Activated CD4-positive, alpha-beta T cell treated with anti-CD3 and anti-CD28 coated beads for 36 hours (primary cell): Measurements from ENCODE around the gene C1orf226. TPM values are rescaled to one million over a fixed set of nuclear protein-coding genes. Genes with fewer than 3 reads are reported as not detected.
"Not testable (repeated sequence)": the region's sequence is repeated elsewhere in the genome, so short reads cannot be mapped to it uniquely, and the experiment has no call there.

Experiments used
- ATAC-seq: fragments of 200-7000 bp; cut with Tn5 transposase; one replicate; pipeline ENCODE4 v1.10.0; 2021; ENCODE audit warnings: mild to moderate bottlenecking, moderate library complexity
- CTCF ChIA-PET: fragments of 350-600 bp; sonication (Branson Sonifier 250); formaldehyde crosslinking; loops from one replicate; lab custom pipeline; 2021; ENCODE audit warnings: antibody characterized with exemption; lab: Charles Lee
- POLR2A ChIA-PET: fragments of 350-600 bp; sonication (Branson Sonifier 250); formaldehyde crosslinking; loops from one replicate; lab custom pipeline; 2021; ENCODE audit warnings: antibody characterized with exemption, inconsistent platforms; lab: Charles Lee
- DNase-seq: peaks from one replicate; pipeline ENCODE4 v3.0.0-alpha.2; 2020
- H3K27ac Mint-ChIP-seq: one replicate; pipeline ENCODE4 v1.8.0; 2021; ENCODE audit warnings: mixed read lengths
- H3K27me3 Mint-ChIP-seq: one replicate; pipeline ENCODE4 v1.8.0; 2021; ENCODE audit warnings: mixed read lengths
- H3K36me3 Mint-ChIP-seq: one replicate; pipeline ENCODE4 v1.8.0; 2021; ENCODE audit warnings: low read depth, mixed read lengths
- H3K4me1 Mint-ChIP-seq: one replicate; pipeline ENCODE4 v1.8.0; 2021; ENCODE audit warnings: mixed read lengths
- H3K4me3 Mint-ChIP-seq: one replicate; pipeline ENCODE4 v1.8.0; 2021; ENCODE audit warnings: mild to moderate bottlenecking, moderate library complexity, mixed read lengths
- H3K9me3 Mint-ChIP-seq: one replicate; pipeline ENCODE4 v1.8.0; 2021; ENCODE audit warnings: low read depth, mixed read lengths
- intact Hi-C, 2 experiments: fragments of 100-400 bp; cut with DNase I in 1 of 2; cut with micrococcal nuclease in 1 of 2; formaldehyde crosslinking; loops; one replicate each; pipeline versions ENCODE4 v1.14.2 to v1.15.1; 2022 to 2024; cut with DNase I, micrococcal nuclease
- total RNA-seq, 2 experiments: library from RNA; stranded (reverse); gene quantifications; one replicate each; pipeline ENCODE4 v1.2.3, GENCODE V29; 2021

Gene C1orf226, protein sequence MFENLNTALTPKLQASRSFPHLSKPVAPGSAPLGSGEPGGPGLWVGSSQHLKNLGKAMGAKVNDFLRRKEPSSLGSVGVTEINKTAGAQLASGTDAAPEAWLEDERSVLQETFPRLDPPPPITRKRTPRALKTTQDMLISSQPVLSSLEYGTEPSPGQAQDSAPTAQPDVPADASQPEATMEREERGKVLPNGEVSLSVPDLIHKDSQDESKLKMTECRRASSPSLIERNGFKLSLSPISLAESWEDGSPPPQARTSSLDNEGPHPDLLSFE
- total RNA-seq = under 1 TPM; 0.16 TPM

DNA sequence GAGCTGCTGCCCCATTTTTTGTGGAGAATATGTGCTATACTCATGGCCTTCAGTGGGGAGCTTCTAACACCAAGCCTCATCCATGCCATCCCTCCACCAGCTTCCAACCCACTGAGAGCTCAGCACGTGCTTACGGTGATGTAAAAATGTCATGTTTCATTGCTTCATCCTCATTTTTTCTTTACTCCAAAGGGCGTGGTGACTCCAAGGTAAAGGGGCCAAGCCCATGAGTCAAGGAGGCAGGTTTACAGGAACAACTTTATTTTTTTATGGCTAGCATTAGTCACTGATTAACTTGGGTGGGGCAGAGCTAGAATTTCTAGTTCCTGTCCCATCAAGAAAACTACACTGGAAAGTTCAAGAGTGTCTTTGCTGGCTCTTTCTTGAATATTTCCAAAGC is at the start of gene C1orf226:
TSS of gene C1orf226 (plus strand) at position 346 of the 400 bp plus-strand sequence. CDS start 174 bp downstream, outside the sequence.
- POLR2A ChIA-PET = no interaction called here
- intact Hi-C loops = no loop called here

DNA sequence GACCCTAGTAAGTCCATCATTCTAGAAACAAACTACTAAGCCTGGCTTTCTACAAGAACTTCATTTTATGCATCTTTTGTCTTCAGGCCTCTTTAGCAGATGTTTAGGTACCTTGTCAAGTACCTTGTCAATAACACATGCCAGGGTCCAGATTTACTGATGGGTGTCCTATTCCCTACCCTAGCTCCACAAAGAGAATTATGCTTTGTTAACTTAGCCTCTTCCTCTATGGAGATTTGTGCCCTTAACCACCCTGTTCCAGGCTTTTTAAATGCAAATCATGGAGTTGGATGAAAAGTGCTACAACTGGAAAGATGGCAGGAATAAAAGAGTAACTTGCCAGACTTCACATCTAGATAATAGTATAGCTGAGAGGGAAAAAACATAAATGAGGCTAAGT is 47.5 kb upstream of the C1orf226 start:
- ATAC-seq (no peak), DNase-seq (no peak)
- Mint-ChIP-seq H3K36me3 (no peaks in the 10 kb centered on the region), H3K4me1 (no peaks in the 10 kb centered on the region), H3K27ac (no peak overlapping the region), H3K27me3 (peaks cover 6% of the 10 kb centered on the region), H3K4me3 (no peak overlapping the region), H3K9me3 (no peaks in the 10 kb centered on the region)
- POLR2A ChIA-PET = no interaction called here
- CTCF ChIA-PET = no interaction called here
- intact Hi-C loops = no loop called here

More for the DNA sequence above, at the start of gene C1orf226:
- CTCF ChIA-PET = interaction anchor here (1.2 to 1.4 kb wide), 2 partner anchors 8 to 10 kb away, joined by 3 to 5 read pairs; no protein-coding TSS in a partner anchor
- H3K4me3 Mint-ChIP-seq = no peak within 1 kb of the TSS
- H3K36me3 Mint-ChIP-seq = no peaks in the 10 kb centered on the region
- no peaks in the 10 kb centered on the region for H3K27me3 Mint-ChIP-seq
- no peak for DNase-seq
- no peak for ATAC-seq
- H3K27ac Mint-ChIP-seq = no peak within 1 kb of the TSS
- H3K4me1 Mint-ChIP-seq = no peaks in the 10 kb centered on the region
- no peaks in the 10 kb centered on the region for H3K9me3 Mint-ChIP-seq

DNA sequence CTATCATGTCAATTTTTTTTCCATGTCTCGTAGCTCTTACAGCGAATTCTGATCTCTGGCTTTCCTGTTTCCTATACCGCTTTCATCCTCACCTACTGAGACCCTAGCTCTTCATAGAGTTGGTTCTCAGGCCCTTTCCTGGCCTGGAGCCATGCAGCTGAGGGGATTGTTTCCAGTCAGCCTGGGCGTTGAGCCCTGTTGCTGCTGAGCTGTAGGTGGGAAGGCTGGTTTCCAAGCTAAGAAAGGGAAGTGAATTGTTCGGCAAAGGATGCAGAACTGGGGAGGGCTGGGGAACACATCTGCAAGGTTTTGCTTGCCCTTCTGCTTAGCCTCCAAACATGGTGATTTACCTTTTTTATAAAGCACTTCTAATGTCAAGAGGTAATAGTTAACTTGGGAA is 46.4 kb upstream of the C1orf226 start:
- H3K27me3 Mint-ChIP-seq = peaks cover 6% of the 10 kb centered on the region
- H3K4me1 Mint-ChIP-seq = no peaks in the 10 kb centered on the region
- ATAC-seq (no peak), DNase-seq (no peak)
- H3K27ac Mint-ChIP-seq = no peak overlapping the region
- CTCF ChIA-PET = interaction anchor here (0.7 kb wide), 1 partner anchor 8 kb away, joined by 3 read pairs; no protein-coding TSS in a partner anchor
- intact Hi-C loops = no loop called here
- H3K9me3 Mint-ChIP-seq = no peaks in the 10 kb centered on the region
- H3K4me3 Mint-ChIP-seq = no peak overlapping the region
- no peaks in the 10 kb centered on the region for H3K36me3 Mint-ChIP-seq
- POLR2A ChIA-PET = no interaction called here

DNA sequence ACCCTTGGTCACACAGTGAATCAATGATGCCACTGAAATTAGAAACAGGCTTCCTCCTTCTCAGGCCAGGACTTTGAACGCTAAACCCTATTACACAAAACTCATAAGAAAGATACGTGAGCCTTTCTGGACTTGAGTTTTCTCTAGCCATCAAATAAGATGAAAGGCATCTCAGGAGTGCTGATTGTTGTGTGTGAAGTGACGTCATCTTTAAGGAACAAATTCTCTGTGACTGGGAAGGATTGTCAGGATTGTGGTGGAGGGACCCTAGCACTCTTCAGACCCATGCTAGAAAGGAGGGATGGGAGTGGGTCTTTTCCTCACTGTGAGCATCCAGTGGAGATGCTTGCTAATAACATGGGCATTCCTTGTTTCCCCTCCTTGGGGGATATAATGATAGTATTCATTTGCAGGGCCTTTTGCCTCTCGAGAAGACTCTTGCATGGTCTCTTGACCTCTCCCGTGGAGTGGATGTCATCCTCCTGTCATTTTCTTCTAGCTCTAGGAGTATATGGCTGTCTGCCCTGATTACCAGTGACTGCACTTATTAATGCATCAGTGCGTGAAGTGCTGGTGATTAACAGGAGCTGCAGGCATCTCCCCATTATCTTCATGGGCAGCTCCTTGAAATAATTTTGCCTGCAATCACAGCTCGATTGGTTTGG is 44.8 kb upstream of the C1orf226 start:
- no peak overlapping the region for H3K27ac Mint-ChIP-seq
- no peak for DNase-seq
- no peaks in the 10 kb centered on the region for H3K4me1 Mint-ChIP-seq
- ATAC-seq = no peak
- intact Hi-C loops = no loop called here
- no peak overlapping the region for H3K4me3 Mint-ChIP-seq
- no peaks in the 10 kb centered on the region for H3K36me3 Mint-ChIP-seq
- H3K27me3 Mint-ChIP-seq = peaks cover 5% of the 10 kb centered on the region
- ChIA-PET POLR2A (no interaction called here), CTCF (no interaction called here)
- H3K9me3 Mint-ChIP-seq = no peaks in the 10 kb centered on the region

DNA sequence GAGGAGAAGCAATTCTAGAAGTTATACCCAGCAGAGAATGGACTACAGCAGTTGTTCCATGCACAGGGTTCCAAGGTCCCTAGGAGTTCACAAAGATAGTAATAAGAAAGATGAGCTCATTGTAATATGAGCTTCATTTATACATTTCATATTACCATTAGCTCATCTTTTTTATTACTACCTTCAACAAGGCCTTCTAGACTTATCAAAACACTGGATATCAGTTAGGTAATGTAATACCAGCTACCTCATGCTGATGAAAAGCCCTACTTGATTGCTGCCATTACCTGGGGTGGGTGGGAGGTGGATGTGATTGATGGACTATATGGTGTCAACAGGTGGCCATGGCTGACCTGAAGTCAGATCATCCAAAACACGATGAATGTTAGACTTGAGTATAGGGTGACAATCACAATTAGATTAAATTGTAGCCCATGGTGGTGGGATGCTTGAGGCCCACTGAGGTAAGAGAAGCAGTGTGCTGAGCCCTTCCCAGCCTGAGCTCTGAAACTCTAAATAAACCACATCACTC is 39.0 kb upstream of the C1orf226 start:
- CTCF ChIA-PET = interaction anchor here (0.9 kb wide), 1 partner anchor 14 kb away, joined by 3 read pairs; no protein-coding TSS in a partner anchor
- DNase-seq (no peak), ATAC-seq (no peak)
- Mint-ChIP-seq H3K4me3 (no peak overlapping the region), H3K9me3 (no peaks in the 10 kb centered on the region), H3K27me3 (peaks cover 2% of the 10 kb centered on the region), H3K36me3 (no peaks in the 10 kb centered on the region), H3K27ac (no peak overlapping the region), H3K4me1 (no peaks in the 10 kb centered on the region)
- POLR2A ChIA-PET = no interaction called here
- intact Hi-C loops = no loop called here

DNA sequence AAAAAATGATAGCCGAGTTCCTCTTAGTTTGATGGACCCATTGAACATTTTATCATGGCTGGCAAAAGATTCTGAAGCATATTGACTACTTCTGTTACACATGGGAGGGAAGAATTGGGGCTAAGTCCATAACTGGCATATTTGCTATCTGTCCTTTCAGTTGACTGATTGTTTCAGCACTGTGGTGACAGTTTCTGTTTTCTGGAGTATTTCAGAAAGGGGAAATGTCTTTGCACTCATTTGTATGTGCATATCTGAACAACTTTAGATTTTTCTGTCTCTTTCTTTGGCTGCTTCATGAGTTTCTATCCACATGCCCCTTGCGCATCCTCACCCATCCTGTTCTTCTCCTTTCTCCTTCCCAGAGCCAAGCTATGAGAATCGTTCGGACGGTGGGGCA is 38.1 kb upstream of the C1orf226 start:
- Mint-ChIP-seq H3K27me3 (peaks cover 2% of the 10 kb centered on the region), H3K36me3 (no peaks in the 10 kb centered on the region), H3K4me3 (no peak overlapping the region), H3K27ac (no peak overlapping the region), H3K4me1 (no peaks in the 10 kb centered on the region), H3K9me3 (no peaks in the 10 kb centered on the region)
- POLR2A ChIA-PET = no interaction called here
- intact Hi-C loops = no loop called here
- ATAC-seq = no peak
- DNase-seq = no peak
- CTCF ChIA-PET = no interaction called here

DNA sequence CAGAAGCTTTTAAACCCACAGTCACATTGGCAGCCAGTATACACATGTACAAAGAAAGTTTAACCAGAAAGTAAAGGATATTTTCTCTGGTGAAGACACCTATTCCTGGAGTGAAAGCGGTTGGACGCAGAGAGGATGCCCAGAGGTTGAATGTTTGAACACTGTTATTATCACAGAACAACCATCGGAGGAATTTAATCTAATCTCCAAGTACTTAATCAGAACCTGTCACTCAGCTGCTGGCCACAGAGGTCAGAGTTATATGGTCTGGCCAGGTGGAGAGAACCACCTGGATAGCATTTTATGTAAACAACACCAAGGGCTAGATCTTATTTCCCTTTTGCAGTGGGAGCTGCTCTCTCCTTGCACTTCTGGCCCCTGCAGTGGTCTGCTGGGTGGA is 34.2 kb upstream of the C1orf226 start:
- Mint-ChIP-seq H3K27ac (no peak overlapping the region), H3K36me3 (no peaks in the 10 kb centered on the region), H3K4me1 (no peaks in the 10 kb centered on the region), H3K9me3 (no peaks in the 10 kb centered on the region), H3K27me3 (no peaks in the 10 kb centered on the region), H3K4me3 (no peak overlapping the region)
- no peak for ATAC-seq
- POLR2A ChIA-PET = no interaction called here
- intact Hi-C loops = no loop called here
- DNase-seq = no peak
- CTCF ChIA-PET = interaction anchor here (1.2 kb wide), 1 partner anchor 9 kb away, joined by 3 read pairs; no protein-coding TSS in a partner anchor

DNA sequence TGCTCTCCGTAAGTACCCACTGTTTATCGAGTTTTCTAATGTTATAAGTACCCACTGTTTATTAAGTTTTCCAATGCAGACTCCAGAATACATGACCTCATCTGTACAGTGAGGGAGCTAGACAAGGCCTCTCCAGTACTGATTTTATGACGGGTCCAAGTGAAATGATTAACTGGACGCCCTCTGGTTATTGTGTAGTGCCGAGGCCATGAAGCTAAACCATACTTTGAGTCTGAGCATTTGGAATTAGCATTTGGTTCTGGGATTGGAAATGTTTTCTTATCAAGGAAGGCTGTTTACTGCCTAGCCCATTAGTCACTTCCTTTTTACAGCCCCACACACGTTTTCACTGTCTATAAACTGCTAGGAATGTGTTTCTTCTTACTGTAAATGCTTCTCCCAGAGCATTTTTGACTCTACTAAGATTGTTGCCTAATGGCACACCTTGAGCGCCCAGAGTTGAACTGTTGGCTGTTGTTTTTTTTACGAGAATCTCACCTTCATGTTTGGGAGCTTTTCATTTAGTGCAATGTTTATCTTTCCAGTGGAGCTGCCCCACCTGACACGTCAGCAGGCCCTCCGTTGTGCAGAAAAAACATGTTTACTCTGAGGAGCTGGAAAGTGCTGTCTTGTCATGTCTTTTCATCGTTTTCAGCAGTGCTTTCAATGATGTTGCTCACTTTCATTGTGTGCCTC is 31.7 kb upstream of the C1orf226 start:
- Mint-ChIP-seq H3K4me1 (no peaks in the 10 kb centered on the region), H3K4me3 (no peak overlapping the region), H3K36me3 (no peaks in the 10 kb centered on the region), H3K9me3 (no peaks in the 10 kb centered on the region), H3K27me3 (no peaks in the 10 kb centered on the region), H3K27ac (no peak overlapping the region)
- DNase-seq (no peak), ATAC-seq (no peak)
- ChIA-PET POLR2A (no interaction called here), CTCF (no interaction called here)
- intact Hi-C loops = no loop called here

DNA sequence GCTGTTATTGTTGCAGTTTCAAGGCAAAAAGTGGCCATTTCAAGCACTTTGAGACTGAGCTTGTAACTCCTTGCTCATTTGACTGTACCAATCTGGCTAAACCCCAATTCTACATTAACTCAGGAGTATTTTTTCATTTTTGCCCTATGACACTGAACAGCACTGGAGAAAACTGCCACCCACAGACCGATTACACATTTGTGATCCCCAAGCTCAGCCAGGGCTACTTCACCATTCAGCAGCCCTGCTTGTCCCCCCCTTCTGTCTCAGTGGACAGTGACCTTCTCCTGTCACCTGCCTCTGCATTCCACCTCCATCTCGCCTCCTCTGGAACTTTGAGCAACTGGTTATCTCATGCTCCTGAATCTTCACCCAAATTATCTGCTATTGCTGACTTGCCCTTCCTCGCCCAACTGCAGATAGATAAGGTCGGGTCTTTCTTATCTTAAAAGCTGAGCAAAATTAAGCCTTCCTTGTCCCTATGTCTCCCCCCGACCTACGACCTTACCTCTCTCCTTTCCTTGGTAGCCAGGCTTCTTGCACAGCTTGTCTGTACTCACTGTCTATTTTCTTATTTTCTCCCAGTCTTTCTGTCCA is 30.2 kb upstream of the C1orf226 start:
- no peak for ATAC-seq
- Mint-ChIP-seq H3K27me3 (no peaks in the 10 kb centered on the region), H3K27ac (no peak overlapping the region), H3K9me3 (no peaks in the 10 kb centered on the region), H3K4me3 (no peak overlapping the region), H3K4me1 (no peaks in the 10 kb centered on the region), H3K36me3 (no peaks in the 10 kb centered on the region)
- ChIA-PET CTCF (no interaction called here), POLR2A (no interaction called here)
- no peak for DNase-seq
- intact Hi-C loops = no loop called here

DNA sequence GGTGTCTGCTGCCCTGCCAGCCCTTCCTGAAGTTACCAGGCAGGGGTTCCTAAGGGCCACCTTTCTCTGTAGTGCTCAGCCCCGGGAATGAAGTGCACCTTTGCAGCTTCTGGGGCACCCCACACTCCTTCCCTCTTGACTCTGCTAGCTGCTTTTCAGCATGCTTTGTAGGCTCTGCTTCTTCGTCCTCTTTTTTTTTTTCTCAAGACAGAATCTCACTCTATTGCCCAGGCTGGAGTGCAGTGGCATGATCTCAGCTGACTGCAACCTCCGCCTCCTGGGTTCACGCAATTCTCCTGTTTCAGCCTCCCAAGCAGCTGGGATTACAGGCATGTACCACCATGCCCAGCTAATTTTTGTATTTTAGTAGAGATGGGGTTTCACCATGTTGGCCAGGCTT is 29.7 kb upstream of the C1orf226 start:
- H3K36me3 Mint-ChIP-seq, CTCF ChIA-PET, H3K4me3 Mint-ChIP-seq, H3K27ac Mint-ChIP-seq, H3K9me3 Mint-ChIP-seq, ATAC-seq, intact Hi-C loops, H3K27me3 Mint-ChIP-seq, POLR2A ChIA-PET, H3K4me1 Mint-ChIP-seq, DNase-seq: not testable (repeated sequence)

DNA sequence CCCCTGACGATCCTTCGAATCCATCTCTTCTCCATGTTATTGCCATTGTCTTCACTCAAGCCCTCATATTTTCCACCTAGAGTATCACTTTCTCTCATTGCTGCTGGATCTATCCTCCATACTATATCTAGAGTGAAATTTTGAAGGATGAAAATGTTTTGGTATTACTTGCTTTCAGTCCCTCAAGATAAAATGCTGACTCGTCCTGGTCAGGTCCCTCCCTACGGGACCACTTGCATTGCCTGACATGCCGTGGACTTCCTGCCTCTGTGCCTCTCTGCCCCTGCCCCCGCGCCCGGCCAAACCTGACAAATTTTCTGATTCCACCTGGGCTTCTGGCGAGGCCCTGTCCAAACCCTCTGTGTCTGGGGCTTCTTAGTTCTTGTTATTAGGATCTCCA is 28.4 kb upstream of the C1orf226 start:
- ChIA-PET CTCF (interaction anchor here (0.6 to 0.8 kb wide), 2 partner anchors 14 to 31 kb away, joined by 3 to 5 read pairs; no protein-coding TSS in a partner anchor), POLR2A (no interaction called here)
- Mint-ChIP-seq H3K27ac (no peak overlapping the region), H3K9me3 (no peaks in the 10 kb centered on the region), H3K27me3 (no peaks in the 10 kb centered on the region), H3K4me1 (no peaks in the 10 kb centered on the region), H3K4me3 (no peak overlapping the region), H3K36me3 (no peaks in the 10 kb centered on the region)
- ATAC-seq = no peak
- intact Hi-C loops = no loop called here
- DNase-seq = no peak
